ENCODE results near the gene SPEM3.

The SPEM3 gene

GRCh38 chr17:7462474-7463371 is 34.1 kb downstream of the SPEM3 start:
- Histone ChIP-seq H3K36me3 (ENCODE audit: control insufficient read depth, insufficient read depth, low read length) (peaks cover 38% of the 10 kb centered on the region), H3K27ac (ENCODE audit: insufficient read depth, low read length, poor library complexity, severe bottlenecking) (no peak overlapping the region), H3K4me3 (ENCODE audit: insufficient read depth, low read depth, low read length, poor library complexity, severe bottlenecking) (no peak overlapping the region), H3K9me3 (ENCODE audit: control insufficient read depth, low read length) (no peaks in the 10 kb centered on the region), H3K4me1 (ENCODE audit: control insufficient read depth, insufficient read depth, low read length, poor library complexity, severe bottlenecking) (no peaks in the 10 kb centered on the region), H3K27me3 (replicated peaks; ENCODE audit: control insufficient read depth, insufficient read depth, low read length, poor library complexity, severe bottlenecking) (no peaks in the 10 kb centered on the region)
- DNase-seq, result no peak

- Histone ChIP-seq H3K27me3 (replicated peaks; ENCODE audit: control insufficient read depth, insufficient read depth, low read length, poor library complexity, severe bottlenecking) (no peaks in the 10 kb centered on the region), H3K9me3 (ENCODE audit: control insufficient read depth, low read length) (no peaks in the 10 kb centered on the region), H3K4me1 (ENCODE audit: control insufficient read depth, insufficient read depth, low read length, poor library complexity, severe bottlenecking) (no peaks in the 10 kb centered on the region), H3K36me3 (ENCODE audit: control insufficient read depth, insufficient read depth, low read length) (peaks cover 38% of the 10 kb centered on the region), H3K27ac (ENCODE audit: insufficient read depth, low read length, poor library complexity, severe bottlenecking) (no peak overlapping the region), H3K4me3 (ENCODE audit: insufficient read depth, low read depth, low read length, poor library complexity, severe bottlenecking) (no peak overlapping the region)
- DNase-seq, result no peak
Observed at GRCh38 chr17:7463372-7463846, 34.8 kb downstream of the SPEM3 start.

GRCh38 chr17:7464081-7464480 is 35.4 kb downstream of the SPEM3 start:
- Histone ChIP-seq H3K36me3 (ENCODE audit: control insufficient read depth, insufficient read depth, low read length) (peaks cover 38% of the 10 kb centered on the region), H3K4me3 (ENCODE audit: insufficient read depth, low read depth, low read length, poor library complexity, severe bottlenecking) (no peak overlapping the region), H3K4me1 (ENCODE audit: control insufficient read depth, insufficient read depth, low read length, poor library complexity, severe bottlenecking) (no peaks in the 10 kb centered on the region), H3K9me3 (ENCODE audit: control insufficient read depth, low read length) (no peaks in the 10 kb centered on the region), H3K27me3 (replicated peaks; ENCODE audit: control insufficient read depth, insufficient read depth, low read length, poor library complexity, severe bottlenecking) (no peaks in the 10 kb centered on the region), H3K27ac (ENCODE audit: insufficient read depth, low read length, poor library complexity, severe bottlenecking) (no peak overlapping the region)
- no peak for DNase-seq

- H3K27ac ChIP-seq (ENCODE audit: insufficient read depth, low read length, poor library complexity, severe bottlenecking), result no peak overlapping the region
- no peak for DNase-seq
- H3K27me3 ChIP-seq (replicated peaks; ENCODE audit: control insufficient read depth, insufficient read depth, low read length, poor library complexity, severe bottlenecking), result no peaks in the 10 kb centered on the region
- peaks cover 38% of the 10 kb centered on the region for H3K36me3 ChIP-seq (ENCODE audit: control insufficient read depth, insufficient read depth, low read length)
- H3K9me3 ChIP-seq (ENCODE audit: control insufficient read depth, low read length), result no peaks in the 10 kb centered on the region
- H3K4me1 ChIP-seq (ENCODE audit: control insufficient read depth, insufficient read depth, low read length, poor library complexity, severe bottlenecking), result no peaks in the 10 kb centered on the region
- no peak overlapping the region for H3K4me3 ChIP-seq (ENCODE audit: insufficient read depth, low read depth, low read length, poor library complexity, severe bottlenecking)
Observed at GRCh38 chr17:7465597-7466275, 37.1 kb downstream of the SPEM3 start.

- Histone ChIP-seq H3K27me3 (replicated peaks; ENCODE audit: control insufficient read depth, insufficient read depth, low read length, poor library complexity, severe bottlenecking) (no peaks in the 10 kb centered on the region), H3K4me1 (ENCODE audit: control insufficient read depth, insufficient read depth, low read length, poor library complexity, severe bottlenecking) (no peaks in the 10 kb centered on the region), H3K27ac (ENCODE audit: insufficient read depth, low read length, poor library complexity, severe bottlenecking) (no peak overlapping the region), H3K9me3 (ENCODE audit: control insufficient read depth, low read length) (no peaks in the 10 kb centered on the region), H3K4me3 (ENCODE audit: insufficient read depth, low read depth, low read length, poor library complexity, severe bottlenecking) (no peak overlapping the region), H3K36me3 (ENCODE audit: control insufficient read depth, insufficient read depth, low read length) (peaks cover 38% of the 10 kb centered on the region)
- no peak for DNase-seq
Observed at GRCh38 chr17:7466318-7466638, 37.6 kb downstream of the SPEM3 start.

- H3K27ac ChIP-seq (ENCODE audit: insufficient read depth, low read length, poor library complexity, severe bottlenecking), result no peak overlapping the region
- peaks cover 38% of the 10 kb centered on the region for H3K36me3 ChIP-seq (ENCODE audit: control insufficient read depth, insufficient read depth, low read length)
- no peaks in the 10 kb centered on the region for H3K27me3 ChIP-seq (replicated peaks; ENCODE audit: control insufficient read depth, insufficient read depth, low read length, poor library complexity, severe bottlenecking)
- no peak overlapping the region for H3K4me3 ChIP-seq (ENCODE audit: insufficient read depth, low read depth, low read length, poor library complexity, severe bottlenecking)
- no peaks in the 10 kb centered on the region for H3K4me1 ChIP-seq (ENCODE audit: control insufficient read depth, insufficient read depth, low read length, poor library complexity, severe bottlenecking)
- DNase-seq, result no peak
- H3K9me3 ChIP-seq (ENCODE audit: control insufficient read depth, low read length), result no peaks in the 10 kb centered on the region
Observed at GRCh38 chr17:7466639-7467341, 38.1 kb downstream of the SPEM3 start.

- DNase-seq, result no peak
- Histone ChIP-seq H3K27ac (ENCODE audit: insufficient read depth, low read length, poor library complexity, severe bottlenecking) (no peak overlapping the region), H3K4me3 (ENCODE audit: insufficient read depth, low read depth, low read length, poor library complexity, severe bottlenecking) (no peak overlapping the region), H3K27me3 (replicated peaks; ENCODE audit: control insufficient read depth, insufficient read depth, low read length, poor library complexity, severe bottlenecking) (no peaks in the 10 kb centered on the region), H3K4me1 (ENCODE audit: control insufficient read depth, insufficient read depth, low read length, poor library complexity, severe bottlenecking) (no peaks in the 10 kb centered on the region), H3K36me3 (ENCODE audit: control insufficient read depth, insufficient read depth, low read length) (peaks cover 38% of the 10 kb centered on the region), H3K9me3 (ENCODE audit: control insufficient read depth, low read length) (no peaks in the 10 kb centered on the region)
Observed at GRCh38 chr17:7467498-7467897, 38.8 kb downstream of the SPEM3 start.

GRCh38 chr17:7468290-7468689 is 39.6 kb downstream of the SPEM3 start:
- Histone ChIP-seq H3K9me3 (ENCODE audit: control insufficient read depth, low read length) (no peaks in the 10 kb centered on the region), H3K36me3 (ENCODE audit: control insufficient read depth, insufficient read depth, low read length) (peaks cover 30% of the 10 kb centered on the region), H3K4me3 (ENCODE audit: insufficient read depth, low read depth, low read length, poor library complexity, severe bottlenecking) (no peak overlapping the region), H3K4me1 (ENCODE audit: control insufficient read depth, insufficient read depth, low read length, poor library complexity, severe bottlenecking) (no peaks in the 10 kb centered on the region), H3K27me3 (replicated peaks; ENCODE audit: control insufficient read depth, insufficient read depth, low read length, poor library complexity, severe bottlenecking) (no peaks in the 10 kb centered on the region), H3K27ac (ENCODE audit: insufficient read depth, low read length, poor library complexity, severe bottlenecking) (no peak overlapping the region)
- no peak for DNase-seq

GRCh38 chr17:7468804-7469389 is 40.2 kb downstream of the SPEM3 start:
- Histone ChIP-seq H3K27ac (ENCODE audit: insufficient read depth, low read length, poor library complexity, severe bottlenecking) (no peak overlapping the region), H3K4me1 (ENCODE audit: control insufficient read depth, insufficient read depth, low read length, poor library complexity, severe bottlenecking) (no peaks in the 10 kb centered on the region), H3K27me3 (replicated peaks; ENCODE audit: control insufficient read depth, insufficient read depth, low read length, poor library complexity, severe bottlenecking) (no peaks in the 10 kb centered on the region), H3K9me3 (ENCODE audit: control insufficient read depth, low read length) (no peaks in the 10 kb centered on the region), H3K36me3 (ENCODE audit: control insufficient read depth, insufficient read depth, low read length) (peaks cover 24% of the 10 kb centered on the region), H3K4me3 (ENCODE audit: insufficient read depth, low read depth, low read length, poor library complexity, severe bottlenecking) (no peak overlapping the region)
- DNase-seq, result no peak

All from effector memory CD4-positive, alpha-beta T cell (primary cell).